B cell (primary cell): ENCODE measurements around the gene TACC3. TPM values are rescaled to one million over a fixed set of nuclear protein-coding genes. Genes with fewer than 3 reads are reported as not detected.

ENCODE experiments used
- ATAC-seq: fragments of 200-7000 bp; cut with Tn5 transposase; one replicate; pipeline ENCODE4 v1.10.0; 2021; ENCODE audit warnings: low read depth, mild to moderate bottlenecking, moderate number of reproducible peaks, moderate library complexity
- CTCF ChIA-PET: fragments of 350-600 bp; sonication (Branson Sonifier 250); formaldehyde crosslinking; loops from one replicate; lab custom pipeline; 2021; ENCODE audit warnings: antibody characterized with exemption, inconsistent platforms; lab: Charles Lee
- POLR2A ChIA-PET: fragments of 350-600 bp; sonication (Branson Sonifier 250); formaldehyde crosslinking; loops from one replicate; lab custom pipeline; 2021; ENCODE audit warnings: antibody characterized with exemption; lab: Charles Lee
- DNase-seq: peaks from one replicate; pipeline ENCODE4 v3.0.0; 2013
- H2AFZ ChIP-seq: 2 replicates; pipeline ENCODE4 v1.6.1; 2012; ENCODE audit warnings: mild to moderate bottlenecking, low read depth, low read length; ENCODE audit not compliant: insufficient read depth, poor library complexity, severe bottlenecking
- H3K27ac ChIP-seq, 2 donors: 1 replicate in 1 of 2; 2 replicates in 1 of 2; pipeline ENCODE4 v1.5.1; 2012 to 2013; ENCODE audit warnings: low read length in 2 of 2, mild to moderate bottlenecking in 2 of 2, moderate library complexity in 1 of 2
- H3K27me3 ChIP-seq, 4 experiments: fragments of 200-600 bp in 1 of 4; sonication (generic) in 1 of 4; replicated peaks in 1 of 4; 1 replicate in 2 of 4; 2 replicates in 2 of 4; pipeline versions ENCODE4 v1.6.1 to v1.7.0; 2013 to 2016; ENCODE audit warnings: low read length in 3 of 4, mild to moderate bottlenecking in 2 of 4, mixed read lengths in 1 of 4, moderate library complexity in 1 of 4; ENCODE audit not compliant: insufficient read depth in 4 of 4, control insufficient read depth in 3 of 4; ENCODE audit errors: control extremely low read depth in 1 of 4
- H3K36me3 ChIP-seq, 2 experiments: replicated peaks in 1 of 2; 1 replicate in 1 of 2; 2 replicates in 1 of 2; pipeline versions ENCODE4 v1.6.1 to v1.7.1; 2013; ENCODE audit warnings: low read length in 1 of 2; ENCODE audit not compliant: insufficient read depth in 2 of 2, control insufficient read depth in 1 of 2; ENCODE audit errors: control extremely low read depth in 1 of 2, extremely low read depth in 1 of 2
- H3K4me1 ChIP-seq, 2 donors: fragments of 200-600 bp in 1 of 2; sonication (generic) in 1 of 2; 1 replicate in 1 of 2; 2 replicates in 1 of 2; pipeline versions ENCODE4 v1.5.1 to v1.6.1; 2013 to 2017; ENCODE audit warnings: low read length in 2 of 2; ENCODE audit not compliant: control insufficient read depth in 2 of 2, insufficient read depth in 2 of 2
- H3K4me2 ChIP-seq: replicated peaks from 2 replicates; pipeline ENCODE3; 2012; ENCODE audit warnings: mild to moderate bottlenecking, low read depth, low read length; ENCODE audit not compliant: poor library complexity, severe bottlenecking
- H3K4me3 ChIP-seq, 5 experiments: fragments of 200-600 bp in 1 of 5; sonication (generic) in 1 of 5; 1 replicate in 3 of 5; 2 replicates in 2 of 5; pipeline versions ENCODE4 v1.5.1 to v1.7.0; 2011 to 2016; ENCODE audit warnings: low read length in 4 of 5, mild to moderate bottlenecking in 4 of 5, low read depth in 2 of 5, control low read depth in 1 of 5, moderate library complexity in 1 of 5; ENCODE audit not compliant: insufficient read depth in 1 of 5; ENCODE audit errors: control extremely low read depth in 1 of 5, extremely low read depth in 1 of 5
- H3K79me2 ChIP-seq: fragments of 200-600 bp; sonication (generic); one replicate; pipeline ENCODE4 v1.6.0; 2016; ENCODE audit warnings: low read length; ENCODE audit not compliant: control insufficient read depth, insufficient read depth
- H3K9ac ChIP-seq: fragments of 200-600 bp; sonication (generic); 2 replicates; pipeline ENCODE4 v1.6.1; 2017; ENCODE audit warnings: mild to moderate bottlenecking, low read length, moderate library complexity
- H3K9me3 ChIP-seq, 3 donors: one replicate each; pipeline versions ENCODE4 v1.6.1 to v1.7.1; 2013; ENCODE audit warnings: low read length in 2 of 3; ENCODE audit not compliant: control insufficient read depth in 2 of 3, insufficient read depth in 1 of 3; ENCODE audit errors: control extremely low read depth in 1 of 3
- H4K20me1 ChIP-seq: 2 replicates; pipeline ENCODE4 v1.6.0; 2012; ENCODE audit warnings: mild to moderate bottlenecking, low read length; ENCODE audit not compliant: insufficient read depth, control insufficient read depth, poor library complexity, severe bottlenecking
- H3K27ac Mint-ChIP-seq: one replicate; pipeline ENCODE4 v1.8.0; 2021; ENCODE audit warnings: mixed read lengths
- H3K27me3 Mint-ChIP-seq: one replicate; pipeline ENCODE4 v1.8.0; 2021; ENCODE audit warnings: mixed read lengths
- H3K4me1 Mint-ChIP-seq: one replicate; pipeline ENCODE4 v1.8.0; 2021; ENCODE audit warnings: mixed read lengths
- H3K4me3 Mint-ChIP-seq: one replicate; pipeline ENCODE4 v1.8.0; 2021; ENCODE audit warnings: mixed read lengths
- H3K9me3 Mint-ChIP-seq: one replicate; pipeline ENCODE4 v1.8.0; 2022; ENCODE audit warnings: mixed read lengths; ENCODE audit not compliant: insufficient read depth
- CTCF ChIP-seq: fragments of 200-600 bp; IDR thresholded peaks from one replicate; pipeline ENCODE4 v1.8.0; 2022; ENCODE audit warnings: antibody characterized with exemption, mild to moderate bottlenecking
- EZH2 ChIP-seq: IDR thresholded peaks from 2 replicates; pipeline ENCODE4 v1.6.1; 2012; ENCODE audit warnings: borderline replicate concordance, low read depth, mild to moderate bottlenecking, moderate library complexity, low read length; ENCODE audit not compliant: insufficient read depth, poor library complexity, severe bottlenecking
- WGBS: methylation state at CpG from one replicate; pipeline ENCODE4 v1.1.5; 2013; ENCODE audit warnings: missing lambda C conversion rate; ENCODE audit not compliant: insufficient coverage; 5-methylcytosine and 5-hydroxymethylcytosine counted together
- intact Hi-C: fragments of 100-400 bp; cut with micrococcal nuclease; formaldehyde crosslinking; loops from one replicate; pipeline ENCODE4 v1.10.0; 2022
- polyA plus RNA-seq: library from polyadenylated mRNA; depleted of rRNA; stranded (reverse); fragments of >200 nt; gene quantifications from 2 replicates; pipeline ENCODE4 v1.2.3, GENCODE V29; 2012
- total RNA-seq, 2 donors: library from RNA; stranded (reverse); fragments of 120-200 nt in 1 of 2; gene quantifications; 1 replicate in 1 of 2; 2 replicates in 1 of 2; pipeline versions ENCODE4 v1.2.3 to v1.2.4, GENCODE V29; 2013 to 2022

The TACC3 gene
- total and polyA plus RNA-seq, 2 donors (not counting 1 experiment from before 2014, with no cell fraction given), result 29.5 to 47.9 TPM

- Histone ChIP-seq H3K9me3 (no peaks in the 10 kb centered on the region), H3K27me3 (no peaks in the 10 kb centered on the region), H3K79me2 (peaks cover 5% of the 10 kb centered on the region), H3K4me3 (no peak overlapping the region), H3K4me1 (no peaks in the 10 kb centered on the region), H3K27ac (no peak overlapping the region), H4K20me1 (no peaks in the 10 kb centered on the region), H3K36me3 (no peaks in the 10 kb centered on the region), H3K9ac (no peak overlapping the region), H2AFZ (no peak overlapping the region), H3K4me2 (no peak overlapping the region)
- Mint-ChIP-seq H3K27me3 (no peaks in the 10 kb centered on the region), H3K4me1 (no peaks in the 10 kb centered on the region), H3K9me3 (no peaks in the 10 kb centered on the region), H3K27ac (no peak overlapping the region), H3K4me3 (no peak overlapping the region)
- no peak for ATAC-seq
- POLR2A ChIA-PET, result interaction anchor here (0.7 kb wide), 1 partner anchor 187 kb away, joined by 3 read pairs; no protein-coding TSS in a partner anchor
- DNase-seq, result no peak
- WGBS, result 82% methylated on average over 9 of the region's 10 CpGs
- CTCF ChIA-PET, result interaction anchor here (1.8 kb wide), 1 partner anchor 17 kb away, joined by 6 read pairs; no protein-coding TSS in a partner anchor
- intact Hi-C loops, result no loop called here
- TF ChIP-seq CTCF (no peak), EZH2 (no peak)
These were observed 45.6 kb upstream of the TACC3 start for GRCh38 chr4:1675802-1676137.

- WGBS, result 80% methylated on average over 21 of the region's 25 CpGs
- ATAC-seq, result no peak
- CTCF ChIA-PET, result interaction anchor here (1.8 kb wide), 1 partner anchor 16 kb away, joined by 6 read pairs; no protein-coding TSS in a partner anchor
These were observed 44.5 kb upstream of the TACC3 start for GRCh38 chr4:1676605-1677525.

More at GRCh38 chr4:1676605-1677525, 44.5 kb upstream of the TACC3 start:
- Mint-ChIP-seq H3K27ac (no peak overlapping the region), H3K9me3 (no peaks in the 10 kb centered on the region), H3K27me3 (no peaks in the 10 kb centered on the region), H3K4me1 (no peaks in the 10 kb centered on the region), H3K4me3 (no peak overlapping the region)
- H3K4me2 ChIP-seq, result no peak overlapping the region
- TF ChIP-seq CTCF (no peak), EZH2 (no peak)
- H3K36me3 ChIP-seq, result no peaks in the 10 kb centered on the region
- H2AFZ ChIP-seq, result no peak overlapping the region
- H3K9me3 ChIP-seq, result peaks cover 0 to 3% (median 0%) of the 10 kb centered on the region in 3 donors
- no peak for DNase-seq
- no peaks in the 10 kb centered on the region for H4K20me1 ChIP-seq
- no peaks in the 10 kb centered on the region for H3K27me3 ChIP-seq
- no peak overlapping the region for H3K4me3 ChIP-seq
- peaks cover 5% of the 10 kb centered on the region for H3K79me2 ChIP-seq
- H3K4me1 ChIP-seq, result no peaks in the 10 kb centered on the region
- POLR2A ChIA-PET, result no interaction called here
- H3K9ac ChIP-seq, result no peak overlapping the region
- H3K27ac ChIP-seq, result no peak overlapping the region
- intact Hi-C loops, result no loop called here
